Activated CD4-positive, alpha-beta T cell treated with anti-CD3 and anti-CD28 coated beads, Interleukin-2, amount 50 U/mL, for 48 hours (primary cell): ENCODE data around the gene MEIKIN.
"Not testable (repeated sequence)": the region's sequence is repeated elsewhere in the genome, so short reads cannot be mapped to it uniquely, and the experiment has no call there.

Experiments
- DNase-seq, 2 experiments: peaks; one replicate each; pipeline ENCODE4 v3.0.0-alpha.2; 2020

MEIKIN gene

DNA sequence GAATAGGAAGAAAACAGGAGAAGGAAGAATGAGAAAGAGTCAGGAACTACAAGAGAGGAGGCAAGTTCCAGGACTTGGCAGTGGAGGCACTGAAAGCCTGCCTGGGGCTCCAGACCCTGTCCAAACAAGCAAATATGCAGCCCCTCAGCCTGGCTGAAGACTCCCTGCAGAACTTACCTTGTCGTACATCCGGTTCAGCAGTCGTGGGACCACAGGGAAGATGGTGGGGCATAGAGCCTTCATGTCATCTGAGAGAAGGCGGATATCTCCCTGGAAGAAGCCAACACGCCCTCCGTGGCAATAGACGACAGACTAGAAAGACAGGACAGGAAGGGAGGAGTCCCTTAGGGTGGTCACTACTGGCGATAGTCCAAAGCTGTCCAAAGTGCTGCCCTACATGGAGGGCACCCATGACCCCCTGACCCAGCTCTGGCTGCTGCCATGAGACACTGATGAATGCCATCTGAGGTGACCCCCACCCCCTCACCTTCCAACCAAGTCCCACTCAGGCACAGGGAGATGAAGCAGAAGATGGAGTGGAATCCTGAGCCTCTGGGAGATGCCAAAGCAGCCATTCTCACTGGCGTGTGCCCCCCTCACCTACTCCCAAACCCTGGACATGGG, 27.7 kb upstream of the MEIKIN start:
- no peak for DNase-seq

DNA sequence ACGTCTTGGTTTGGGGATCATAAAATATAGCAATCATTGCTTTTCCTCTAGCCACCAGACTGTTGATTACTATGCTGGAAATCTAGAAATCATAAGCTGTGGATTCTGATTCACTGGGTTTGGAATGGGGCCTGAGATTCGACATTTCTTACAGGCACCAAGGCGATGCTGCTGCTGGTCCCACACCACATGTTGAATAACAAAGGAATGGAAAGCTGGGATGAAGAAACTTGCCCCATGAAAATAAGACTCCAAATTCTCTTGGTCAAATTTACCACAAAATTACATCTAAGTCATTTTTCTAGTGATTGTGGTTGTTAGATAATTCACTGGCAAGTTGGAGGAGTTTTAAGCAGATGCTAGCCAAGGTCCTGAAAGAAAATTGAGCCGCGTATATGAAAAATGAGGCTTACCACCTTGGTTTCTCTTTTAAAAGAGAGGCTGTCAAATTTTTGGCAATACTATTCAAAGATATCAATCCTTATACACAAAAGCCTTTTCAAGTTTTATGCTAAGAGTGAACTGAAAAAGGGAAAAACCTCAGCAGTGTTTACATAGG, 23.0 kb upstream of the MEIKIN start:
- DNase-seq: no peak

DNA sequence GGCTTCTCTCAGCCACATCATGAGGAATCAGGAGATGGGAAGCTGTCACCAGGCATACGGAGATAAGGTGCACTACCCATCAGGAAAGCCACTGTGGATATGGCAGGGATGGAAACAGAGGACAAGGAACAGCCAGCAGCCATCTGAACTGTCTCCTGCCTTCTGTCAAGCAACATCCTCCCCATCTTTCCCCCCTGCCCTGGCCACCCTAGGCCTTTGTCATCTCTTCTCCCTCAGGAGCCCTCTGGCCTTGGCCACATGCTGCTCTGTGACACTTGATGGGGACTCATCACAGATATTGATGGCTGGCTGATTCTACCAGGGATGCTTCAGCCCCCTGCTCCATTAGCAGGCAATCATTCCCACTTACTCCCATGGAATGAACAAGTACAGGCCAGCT, 21.1 kb upstream of the MEIKIN start:
- no peak for DNase-seq

DNA sequence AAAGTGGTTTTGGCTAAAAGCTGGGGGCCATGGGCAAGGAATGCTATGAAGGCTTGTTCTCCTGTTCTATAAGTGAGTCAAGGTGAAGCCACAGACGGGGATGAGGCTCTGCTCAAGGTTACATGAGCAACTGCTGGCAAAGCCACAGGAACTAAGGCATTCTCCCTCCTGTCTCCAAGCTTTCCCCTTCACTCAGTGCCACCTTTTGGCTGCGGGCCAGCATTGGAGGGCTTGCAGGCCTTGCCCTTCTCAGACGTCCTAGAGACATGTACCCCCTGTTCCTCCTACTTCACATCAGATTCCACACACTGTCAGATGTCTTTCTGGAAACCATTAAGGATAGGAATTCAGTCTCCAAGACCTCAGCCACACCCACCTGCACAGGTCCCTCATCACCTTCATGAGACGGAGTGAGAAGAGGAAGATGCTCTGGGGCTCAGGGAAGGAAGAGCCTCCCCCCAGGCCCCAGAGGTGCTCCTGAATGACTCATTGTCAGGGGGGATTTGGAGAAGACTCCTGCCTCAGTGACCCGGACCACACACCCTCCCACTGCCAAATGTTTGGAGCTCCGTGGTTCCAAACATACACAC, 20.5 kb upstream of the MEIKIN start:
- no peak for DNase-seq

DNA sequence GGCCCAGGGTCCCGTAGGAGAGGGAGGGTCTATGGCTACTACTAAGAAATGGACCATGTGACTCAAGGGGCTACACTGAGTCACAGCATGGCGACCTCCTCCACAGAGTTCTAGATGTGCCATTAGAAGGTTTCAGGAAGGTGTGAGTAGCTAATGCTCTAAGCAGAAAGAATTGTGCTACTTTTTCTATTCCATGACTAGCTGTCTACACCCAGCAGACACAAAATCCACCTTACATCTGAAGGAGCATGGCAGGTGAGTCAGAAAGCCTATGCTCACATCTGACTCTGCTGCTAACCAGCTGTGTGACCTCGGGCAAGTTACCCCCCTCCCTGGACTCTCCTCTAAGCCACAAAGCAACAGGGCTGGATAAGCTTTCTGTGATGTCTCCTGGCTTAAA, 14.4 kb upstream of the MEIKIN start:
- DNase-seq: no peak

DNA sequence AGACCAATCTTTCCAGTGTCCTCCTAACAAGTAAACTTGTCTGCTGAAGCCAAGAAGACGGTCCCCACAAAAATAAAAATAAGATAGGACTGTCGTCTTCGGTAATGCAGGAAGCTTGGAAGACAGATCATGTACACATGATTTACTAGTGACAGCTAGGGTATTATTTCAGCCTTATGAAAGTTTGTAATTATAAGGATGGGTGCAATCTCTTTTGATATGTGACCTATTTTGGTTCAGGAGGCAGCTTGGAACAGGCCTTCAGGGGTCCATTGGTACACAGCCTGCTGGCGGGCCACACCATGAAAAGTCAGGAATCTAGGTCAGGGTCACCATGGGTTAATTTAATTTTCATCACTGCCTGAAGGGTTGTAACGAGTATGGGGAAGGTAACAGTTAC, 13.7 kb upstream of the MEIKIN start:
- no peak for DNase-seq

DNA sequence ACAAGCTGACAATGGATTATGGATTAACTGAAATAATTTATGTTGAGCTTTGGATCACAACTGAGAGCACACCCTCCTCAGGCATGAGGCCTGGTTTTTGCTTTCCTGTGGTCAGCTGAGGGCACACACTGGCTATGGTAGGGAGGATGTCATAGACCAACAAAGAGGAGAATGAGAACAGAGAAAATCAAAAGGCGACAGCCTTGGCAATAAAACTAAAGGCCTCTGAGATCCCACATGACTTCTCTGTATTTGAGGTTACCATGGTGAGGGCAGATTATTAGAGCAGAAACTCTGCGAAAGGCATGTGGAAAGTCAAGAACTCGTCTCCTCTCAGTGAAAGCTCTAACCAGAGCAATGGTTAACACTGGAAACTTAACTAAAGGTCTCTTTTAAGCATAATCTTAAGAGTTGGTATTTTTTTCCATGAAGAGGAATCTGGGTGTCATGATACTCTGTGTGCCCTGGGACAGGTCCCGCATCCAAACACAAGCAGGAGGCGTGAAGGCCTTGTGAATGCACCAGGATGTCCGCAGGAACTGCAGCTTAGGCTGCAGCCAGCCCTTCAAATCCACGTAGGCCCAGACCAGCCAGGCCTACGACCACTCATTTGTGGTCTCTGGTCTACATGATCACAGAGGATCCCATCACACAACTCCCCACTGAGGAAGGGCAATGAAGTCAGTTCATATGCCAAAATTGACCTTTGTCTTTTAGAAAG, 12.4 kb upstream of the MEIKIN start:
- DNase-seq: no peak

DNA sequence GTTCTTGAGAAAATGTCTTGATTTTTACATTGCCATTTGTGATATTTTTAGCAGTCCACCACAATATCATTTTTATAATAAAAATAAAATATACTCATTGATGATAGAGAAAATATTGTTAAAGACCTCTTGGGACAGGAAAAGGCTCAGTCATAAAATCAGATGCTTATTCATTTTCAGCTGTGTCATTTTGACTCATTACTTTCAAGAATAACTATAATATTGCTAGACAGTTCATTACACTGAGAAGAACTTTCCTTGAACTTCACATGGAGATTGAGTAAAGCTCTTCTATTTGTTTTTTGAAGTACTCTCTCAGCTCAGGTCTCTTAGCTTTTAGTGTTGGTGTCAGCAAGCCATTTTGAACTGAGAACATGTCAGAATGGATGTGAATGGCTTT, 8.5 kb upstream of the MEIKIN start:
- DNase-seq: no peak

DNA sequence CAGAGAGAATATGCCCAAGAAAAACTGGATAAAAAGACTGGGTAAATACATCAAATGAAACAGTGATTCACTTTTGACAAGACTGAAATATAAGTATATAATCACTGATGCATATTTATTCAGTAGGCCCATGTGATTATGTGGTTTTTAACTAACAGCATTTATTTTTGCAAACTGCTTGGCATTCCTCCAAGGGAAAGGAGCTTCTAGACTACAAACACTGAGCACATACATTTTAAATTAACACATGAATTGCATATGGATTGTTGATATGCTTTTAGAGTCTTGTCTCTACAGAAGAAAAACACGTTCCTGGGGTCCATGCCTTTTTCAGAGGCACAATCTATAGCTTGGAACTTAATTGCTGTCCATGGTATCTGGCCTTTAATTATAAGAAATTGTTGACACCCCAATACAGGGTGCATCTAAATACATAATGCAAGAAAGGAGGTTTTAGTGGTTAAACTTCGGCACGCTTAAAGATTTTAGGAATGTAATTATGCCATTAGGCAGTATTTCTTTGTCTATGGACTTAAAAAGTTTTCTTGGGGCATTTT, 6.9 kb upstream of the MEIKIN start:
- no peak for DNase-seq

DNA sequence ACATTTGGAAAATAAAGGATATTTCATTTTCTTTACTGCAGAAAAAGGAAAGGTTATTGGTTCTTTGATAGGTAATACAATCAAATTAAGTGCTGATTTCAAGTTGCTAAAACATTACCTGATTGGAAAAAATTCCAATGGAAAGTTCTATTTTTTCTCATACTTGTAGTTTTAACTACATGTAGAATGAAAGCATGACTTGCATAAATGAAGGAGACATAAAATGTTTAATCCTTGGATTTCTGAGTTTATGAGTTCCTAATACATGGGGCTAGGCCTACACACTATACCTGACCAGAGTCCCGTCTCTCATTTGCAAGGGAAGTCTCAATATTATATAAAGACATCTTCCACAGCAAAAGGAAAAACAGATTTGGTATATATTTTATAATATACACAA, 5.2 kb upstream of the MEIKIN start:
- DNase-seq: no peak

DNA sequence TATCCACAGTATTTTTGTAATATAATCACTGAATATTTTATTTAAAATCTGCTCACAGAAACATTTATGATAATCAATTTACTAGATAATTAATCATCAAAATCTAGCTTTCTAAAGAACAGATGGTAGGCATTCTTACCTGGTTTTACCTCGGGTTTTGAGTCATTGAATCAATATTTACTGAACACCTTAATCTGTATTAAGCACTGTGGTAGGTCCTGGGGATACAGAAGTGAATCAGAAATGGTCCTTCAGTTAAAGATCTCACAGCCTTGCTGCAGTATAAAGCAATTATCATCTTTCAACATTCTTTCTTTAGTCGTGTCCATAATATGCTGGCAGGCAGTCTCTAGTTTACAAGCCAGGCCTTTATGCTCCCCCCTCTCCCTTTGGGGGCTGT, 2.0 kb upstream of the MEIKIN start:
- no peak for DNase-seq

DNA sequence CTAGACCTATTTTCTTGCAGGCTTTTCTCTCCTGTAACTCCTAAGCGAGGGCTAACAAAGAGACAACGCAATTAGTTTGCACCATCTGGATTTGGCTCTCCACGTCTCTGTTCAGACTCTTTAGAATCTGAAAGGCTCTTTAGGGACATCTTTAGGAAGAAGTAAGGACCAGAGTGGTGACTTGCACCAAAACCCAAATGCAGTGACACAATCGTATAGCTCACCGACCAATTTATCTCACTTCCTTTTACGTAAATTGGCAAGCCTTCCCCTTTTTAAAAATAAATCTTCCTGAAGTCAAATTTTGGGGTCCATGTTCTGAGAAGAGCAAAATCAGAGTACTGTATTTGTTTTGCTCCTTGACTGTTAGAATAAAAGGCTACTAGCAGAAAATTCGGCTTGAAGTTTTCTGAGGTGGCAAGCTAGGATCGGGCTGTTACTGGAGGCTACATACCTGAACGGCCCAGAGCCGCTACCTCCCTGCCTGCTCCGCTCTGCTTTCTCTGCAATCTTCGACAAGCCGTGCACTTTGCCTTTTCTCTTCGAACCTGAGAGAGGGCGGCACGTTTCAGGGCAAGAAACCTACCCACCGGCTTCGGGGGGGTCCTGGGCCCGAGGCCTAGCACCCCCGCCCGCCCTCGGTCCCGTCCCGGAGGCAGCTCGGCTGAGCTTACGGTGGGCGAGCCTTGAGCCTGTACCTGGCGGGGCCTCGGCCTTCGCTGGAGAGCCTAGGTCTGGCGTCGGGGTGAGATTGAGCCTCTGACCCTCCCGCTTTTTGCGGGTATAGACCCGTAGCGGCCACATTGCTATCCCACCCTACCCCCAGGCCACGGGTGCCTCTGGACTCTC, 537 bp downstream of the MEIKIN start:
- no peak for DNase-seq

DNA sequence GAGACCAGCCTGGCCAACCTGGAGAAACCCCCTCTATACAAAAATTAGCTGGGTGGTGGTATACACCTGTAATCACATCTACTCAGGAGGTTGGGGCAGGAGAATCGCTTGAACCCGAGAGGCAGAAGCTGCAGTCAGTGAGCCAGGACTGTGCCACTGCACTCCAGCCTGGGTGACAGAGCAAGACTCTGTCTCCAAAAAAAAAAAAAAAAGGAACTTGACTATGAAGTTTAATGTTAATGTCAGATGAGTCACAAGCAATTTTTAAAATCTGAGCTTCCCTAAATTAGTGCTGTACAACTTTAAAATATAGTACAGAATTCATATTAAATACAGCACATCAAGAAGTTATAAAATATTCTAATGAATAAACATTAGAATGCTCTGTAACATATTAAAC, 1.5 kb downstream of the MEIKIN start:
- no peak for DNase-seq

DNA sequence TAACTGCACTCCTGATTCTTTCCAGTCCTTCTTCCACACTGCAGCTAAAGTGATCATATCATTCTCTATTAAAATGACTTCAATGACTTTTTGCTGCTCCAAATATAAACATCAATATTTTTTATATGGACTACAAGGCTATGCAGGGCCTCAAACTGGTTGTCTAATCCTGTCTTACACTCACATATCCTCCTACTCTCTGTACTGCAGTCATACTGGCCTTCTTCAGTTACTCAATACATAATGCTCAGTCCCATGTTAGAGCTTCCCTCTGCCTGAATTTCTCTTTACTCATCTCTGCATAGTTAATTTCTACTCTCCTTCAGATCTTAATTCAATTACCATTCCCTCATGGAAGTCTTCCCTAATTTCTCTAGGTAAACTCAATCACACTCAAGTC, 3.4 kb downstream of the MEIKIN start:
- no peak for DNase-seq

DNA sequence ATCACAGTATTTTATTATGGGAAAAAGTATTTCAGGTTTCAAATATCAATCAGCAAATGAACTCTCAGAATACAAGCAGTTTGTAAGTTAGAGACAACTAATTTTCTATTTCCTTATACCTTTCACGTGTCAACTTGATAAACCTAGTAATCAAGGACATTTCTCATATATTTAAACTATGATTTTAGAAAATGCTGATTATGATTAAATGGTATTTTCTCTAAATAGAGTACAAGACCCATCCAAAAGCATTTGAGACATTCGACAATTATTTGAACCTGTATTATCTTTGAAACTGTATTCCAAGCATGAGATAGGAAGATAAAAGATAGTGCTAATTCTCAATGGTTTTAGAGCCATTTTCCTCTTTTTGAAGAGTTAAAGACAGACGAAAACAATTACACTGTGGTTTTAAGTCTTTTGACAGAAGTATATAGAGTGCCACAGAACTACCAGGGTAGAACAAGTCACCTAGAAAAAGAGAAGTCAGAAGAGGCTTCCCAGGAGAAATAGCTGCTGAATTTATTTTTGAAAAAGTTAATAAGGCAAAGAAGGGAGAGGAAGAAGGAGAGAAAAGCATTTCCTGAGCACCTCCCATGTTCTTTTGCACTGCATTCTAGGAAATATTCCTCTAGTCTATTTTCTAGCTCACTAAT, 5.6 kb downstream of the MEIKIN start:
- no peak for DNase-seq

DNA sequence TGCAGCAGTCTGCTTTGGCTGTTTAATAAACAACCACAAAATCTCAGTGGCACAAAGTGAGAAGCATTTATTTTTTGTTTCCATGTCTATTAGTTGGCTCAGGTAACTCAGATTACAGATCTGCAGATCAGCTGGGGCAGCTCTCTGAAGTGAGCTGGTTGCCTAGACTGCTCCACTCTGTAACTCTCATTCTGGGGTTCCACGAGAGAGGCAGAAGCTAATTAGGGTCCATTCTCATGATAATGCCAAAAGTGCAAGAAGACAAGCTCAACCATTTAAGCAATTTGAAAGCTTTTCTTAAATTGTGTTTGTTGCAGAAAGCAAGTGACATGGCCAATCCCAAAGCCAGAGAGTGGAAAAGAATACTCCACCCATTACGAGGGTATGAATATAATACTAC, 13.2 kb downstream of the MEIKIN start:
- no peak for DNase-seq

DNA sequence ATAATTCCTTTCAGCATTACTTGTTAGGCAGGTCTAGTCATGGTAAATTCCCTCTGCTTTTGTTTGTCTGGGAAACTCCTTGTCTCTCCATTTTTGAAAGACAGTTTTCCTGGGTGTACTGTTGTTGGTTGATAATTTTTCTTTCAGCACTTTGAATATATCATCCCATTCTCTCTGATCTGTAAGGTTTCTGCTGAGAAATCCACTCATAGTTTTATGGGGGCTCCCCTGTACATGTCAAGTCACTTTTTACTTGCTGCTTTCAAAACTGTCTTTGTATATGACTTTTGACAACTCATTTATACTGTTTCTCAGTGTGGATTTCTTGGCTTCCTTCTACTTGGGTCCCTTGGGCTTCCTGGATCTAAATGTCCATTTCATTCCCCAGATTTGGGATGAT, 16.5 kb downstream of the MEIKIN start:
- no peak for DNase-seq

DNA sequence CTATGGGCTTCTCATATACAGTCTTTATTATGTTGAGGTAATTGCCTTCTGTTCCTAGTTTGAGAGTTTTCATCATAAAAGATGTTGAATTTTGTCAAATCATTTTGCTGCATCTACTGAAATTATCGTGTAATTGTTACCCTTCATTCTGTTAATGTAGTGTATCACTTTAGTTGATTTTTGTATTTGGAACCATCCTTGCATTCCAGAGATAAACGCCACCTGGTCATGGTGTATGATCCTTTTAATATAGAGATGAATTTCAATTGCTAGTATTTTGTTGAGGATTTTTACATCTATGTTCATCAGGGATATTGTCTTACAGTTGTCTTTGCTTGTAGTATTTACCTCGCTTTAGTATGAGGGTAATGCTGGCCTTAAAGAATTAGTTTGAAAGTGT, 19.3 kb downstream of the MEIKIN start:
- DNase-seq: no peak

DNA sequence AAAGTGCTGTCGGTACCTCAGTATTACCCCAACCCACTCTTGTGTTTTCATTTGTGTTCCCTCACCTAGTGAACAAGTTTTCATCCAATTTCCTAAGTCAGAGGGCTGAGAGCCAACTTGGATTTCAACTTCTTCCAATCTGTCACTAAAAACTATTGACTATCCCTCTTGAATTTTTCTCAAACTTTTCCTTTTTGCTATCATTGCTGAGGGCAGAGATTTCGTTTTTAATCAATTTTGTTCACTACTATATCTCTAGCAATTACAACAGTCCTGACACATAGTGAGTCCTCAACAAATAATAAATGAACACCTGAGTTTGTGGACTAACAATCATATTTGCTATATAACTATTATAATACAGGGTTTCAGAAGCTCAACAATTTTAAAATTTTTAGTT, 29.0 kb downstream of the MEIKIN start:
- DNase-seq: no peak

DNA sequence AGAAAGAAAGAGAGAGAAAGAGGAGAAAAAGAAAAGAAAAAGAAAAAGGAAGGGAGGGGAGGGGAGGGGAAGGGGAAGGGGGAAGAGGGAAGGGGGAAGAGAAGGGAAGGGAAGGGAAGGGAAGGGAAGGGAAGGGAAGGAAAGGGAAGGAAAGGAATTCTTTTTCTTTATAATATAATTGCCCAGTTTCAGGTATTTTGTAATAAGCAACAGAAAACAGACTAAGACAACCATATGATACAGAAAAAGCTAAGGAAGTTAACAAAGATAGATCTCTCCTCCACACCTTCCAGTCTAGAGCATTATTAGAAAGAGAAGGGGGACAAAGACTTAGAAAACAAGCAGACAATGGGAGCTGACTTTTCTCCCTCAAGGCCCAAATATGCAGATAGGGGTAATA, 31.0 kb downstream of the MEIKIN start:
- DNase-seq: no peak

DNA sequence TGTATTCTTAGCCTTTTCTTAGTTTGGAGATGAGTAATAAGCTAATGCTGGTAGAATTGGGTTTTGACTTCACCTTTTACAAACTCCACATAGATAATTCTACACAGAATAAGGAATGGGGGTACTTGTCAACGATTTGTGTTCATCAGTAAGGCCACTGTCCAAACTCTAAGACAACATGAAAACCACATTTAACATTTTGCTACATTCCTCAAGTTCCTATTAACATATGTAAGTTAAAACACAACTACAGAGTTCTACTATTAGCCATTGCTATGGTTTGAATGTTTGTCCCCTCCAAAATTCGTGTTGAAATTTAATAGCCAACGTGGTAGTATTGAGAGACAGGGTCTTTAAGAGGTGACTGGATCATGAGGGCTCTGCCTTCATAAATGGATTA, 31.9 kb downstream of the MEIKIN start:
- DNase-seq: no peak

DNA sequence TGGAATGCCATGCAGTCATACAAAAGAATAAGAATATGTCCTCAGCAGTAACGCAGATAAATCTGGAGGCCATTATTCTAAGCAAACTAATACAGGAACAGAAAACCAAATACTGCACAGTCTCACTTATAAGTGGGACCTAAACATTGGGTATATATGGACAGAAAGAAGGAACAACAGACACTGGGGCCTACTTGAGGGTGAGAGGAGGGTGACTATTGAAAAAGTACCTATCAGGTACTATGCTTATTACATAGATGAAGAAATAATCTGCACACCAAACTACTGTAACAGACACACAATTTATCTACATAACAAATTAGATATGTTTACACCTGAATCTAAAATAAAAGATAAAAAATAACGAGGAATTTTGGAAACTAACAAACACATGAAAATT, 38.8 kb downstream of the MEIKIN start:
- no peak for DNase-seq

DNA sequence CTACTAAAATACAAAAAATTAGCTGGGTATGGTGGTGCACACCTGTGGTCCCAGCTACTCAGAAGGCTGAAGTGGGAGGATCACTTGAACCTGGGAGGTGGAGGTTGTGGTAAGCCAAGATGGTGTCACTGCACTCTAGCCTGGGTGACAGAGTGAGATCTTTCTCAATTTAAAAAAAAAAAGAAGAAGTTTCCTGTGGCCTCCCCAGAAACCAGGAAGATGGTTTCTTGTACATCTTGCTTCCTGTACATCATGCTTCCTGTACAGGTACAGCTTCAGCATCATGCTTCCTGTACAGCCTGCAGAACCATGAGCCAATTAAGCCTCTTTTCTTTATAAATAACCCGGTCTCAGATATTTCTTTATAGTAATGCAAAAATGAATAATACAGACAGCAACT, 43.2 kb downstream of the MEIKIN start:
- not testable (repeated sequence) for DNase-seq
